Parathyroid adenoma (tissue), 2 donors: ENCODE data around the gene OR4P4.

Experiments used
- H2AFZ ChIP-seq: fragments of 300-600 bp; sonication (generic); one replicate; pipeline ENCODE4 v1.7.0; 2017; ENCODE audit warnings: antibody characterized with exemption, mild to moderate bottlenecking
- H3K27ac ChIP-seq: fragments of 300-600 bp; sonication (generic); one replicate; pipeline ENCODE4 v1.7.0; 2017
- H3K27me3 ChIP-seq: fragments of 300-600 bp; sonication (generic); one replicate; pipeline ENCODE4 v1.7.0; 2017; ENCODE audit warnings: low read length; ENCODE audit not compliant: control insufficient read depth, insufficient read depth
- H3K36me3 ChIP-seq: fragments of 300-600 bp; sonication (generic); one replicate; pipeline ENCODE4 v1.7.0; 2017; ENCODE audit warnings: low read length; ENCODE audit not compliant: control insufficient read depth, insufficient read depth
- H3K4me1 ChIP-seq: fragments of 300-600 bp; sonication (generic); one replicate; pipeline ENCODE4 v1.7.0; 2017; ENCODE audit warnings: control low read depth
- H3K4me2 ChIP-seq: fragments of 300-600 bp; sonication (generic); one replicate; pipeline ENCODE4 v1.7.0; 2017; ENCODE audit warnings: low read length
- H3K4me3 ChIP-seq: fragments of 300-600 bp; sonication (generic); one replicate; pipeline ENCODE4 v1.7.0; 2017; ENCODE audit warnings: low read depth, low read length
- H3K79me2 ChIP-seq: fragments of 300-600 bp; sonication (generic); one replicate; pipeline ENCODE4 v1.7.0; 2017; ENCODE audit warnings: control low read depth
- H3K9ac ChIP-seq: fragments of 300-600 bp; sonication (generic); one replicate; pipeline ENCODE4 v1.7.0; 2017; ENCODE audit warnings: mild to moderate bottlenecking
- H3K9me3 ChIP-seq: fragments of 300-600 bp; sonication (generic); one replicate; pipeline ENCODE4 v1.7.0; 2017; ENCODE audit warnings: low read length; ENCODE audit not compliant: control insufficient read depth
- CTCF ChIP-seq: fragments of 300-600 bp; sonication (generic); IDR thresholded peaks from one replicate; pipeline ENCODE4 v1.7.0; 2017; ENCODE audit warnings: antibody characterized with exemption, mild to moderate bottlenecking
- donor health status: primary hyperparathyroidism.

The OR4P4 gene

GRCh38 chr11:55655096-55655495, 20.2 kb downstream of the OR4P4 start:
- Histone ChIP-seq H3K9me3 (no peaks in the 10 kb centered on the region), H3K4me2 (no peak overlapping the region), H3K27me3 (no peaks in the 10 kb centered on the region)

GRCh38 chr11:55658031-55658573, 23.2 kb downstream of the OR4P4 start:
- Histone ChIP-seq H3K9me3 (no peaks in the 10 kb centered on the region), H2AFZ (no peak overlapping the region), H3K36me3 (no peaks in the 10 kb centered on the region), H3K4me3 (no peak overlapping the region), H3K79me2 (no peaks in the 10 kb centered on the region), H3K4me1 (no peaks in the 10 kb centered on the region), H3K9ac (no peak overlapping the region), H3K27me3 (no peaks in the 10 kb centered on the region), H3K27ac (no peak overlapping the region), H3K4me2 (no peak overlapping the region)
- no peak for TF ChIP-seq CTCF

More at GRCh38 chr11:55655096-55655495, 20.2 kb downstream of the OR4P4 start:
- Histone ChIP-seq H2AFZ (no peak overlapping the region), H3K79me2 (no peaks in the 10 kb centered on the region), H3K4me1 (no peaks in the 10 kb centered on the region), H3K36me3 (no peaks in the 10 kb centered on the region), H3K9ac (no peak overlapping the region), H3K4me3 (no peak overlapping the region), H3K27ac (no peak overlapping the region)
- TF ChIP-seq CTCF: no peak

GRCh38 chr11:55658608-55659007, 23.7 kb downstream of the OR4P4 start:
- Histone ChIP-seq H3K27ac (no peak overlapping the region), H3K9me3 (no peaks in the 10 kb centered on the region), H3K27me3 (no peaks in the 10 kb centered on the region), H3K4me1 (no peaks in the 10 kb centered on the region), H3K79me2 (no peaks in the 10 kb centered on the region), H3K9ac (no peak overlapping the region), H3K36me3 (no peaks in the 10 kb centered on the region), H3K4me2 (no peak overlapping the region), H2AFZ (no peak overlapping the region), H3K4me3 (no peak overlapping the region)
- TF ChIP-seq CTCF: no peak

DNA sequence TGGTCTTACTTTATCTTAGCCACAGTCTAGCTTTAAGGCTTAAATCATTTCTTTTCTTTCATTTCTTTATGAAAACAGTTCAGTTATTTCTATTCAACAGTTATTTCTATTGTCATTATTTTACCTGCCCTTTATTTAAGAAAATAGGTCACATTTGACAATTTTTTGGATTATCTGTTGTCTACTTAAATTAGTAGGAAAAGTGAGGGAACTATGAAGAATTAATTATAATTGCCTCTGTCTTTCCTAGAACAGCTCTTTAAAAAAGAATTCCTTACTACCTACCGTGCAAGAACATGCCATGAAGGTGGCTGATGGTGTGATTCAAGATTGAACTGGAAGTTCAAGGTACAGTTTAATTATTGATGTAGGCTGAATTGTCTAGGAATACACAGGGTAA, 27.0 kb downstream of the OR4P4 start, which contains the start of gene OR4C6:
TSS of gene OR4C6 (plus strand) at position 301 of the 400 bp plus-strand sequence. CDS start 2,966 bp downstream, outside the sequence.
- Histone ChIP-seq H2AFZ (no peak within 1 kb of the TSS), H3K4me1 (no peaks in the 10 kb centered on the region), H3K4me3 (no peak within 1 kb of the TSS), H3K9ac (no peak within 1 kb of the TSS), H3K36me3 (no peaks in the 10 kb centered on the region), H3K27ac (no peak within 1 kb of the TSS), H3K79me2 (no peaks in the 10 kb centered on the region), H3K27me3 (no peaks in the 10 kb centered on the region), H3K4me2 (no peak within 1 kb of the TSS), H3K9me3 (no peaks in the 10 kb centered on the region)
- no peak for TF ChIP-seq CTCF

- no peak for TF ChIP-seq CTCF
- H3K9ac ChIP-seq: no peak overlapping the region
- no peaks in the 10 kb centered on the region for H3K9me3 ChIP-seq
- no peak overlapping the region for H3K4me2 ChIP-seq
- no peak overlapping the region for H3K4me3 ChIP-seq
- no peaks in the 10 kb centered on the region for H3K79me2 ChIP-seq
- no peak overlapping the region for H3K27ac ChIP-seq
- no peaks in the 10 kb centered on the region for H3K4me1 ChIP-seq
- H3K36me3 ChIP-seq: no peaks in the 10 kb centered on the region
- H2AFZ ChIP-seq: no peak overlapping the region
- H3K27me3 ChIP-seq: no peaks in the 10 kb centered on the region
These were observed 34.5 kb downstream of the OR4P4 start for GRCh38 chr11:55669376-55669775.
